HG02763 (cell line): ENCODE results near the gene FAM114A1.
"Not testable (repeated sequence)": the region's sequence is repeated elsewhere in the genome, so short reads cannot be mapped to it uniquely, and the experiment has no call there.

ENCODE experiments used
- ATAC-seq: cut with Tn5 transposase; IDR thresholded peaks from one replicate; pipeline ENCODE4 v1.9.1; 2021; ENCODE audit warnings: mild to moderate bottlenecking, moderate library complexity; ENCODE audit not compliant: unreplicated experiment

Gene FAM114A1

DNA sequence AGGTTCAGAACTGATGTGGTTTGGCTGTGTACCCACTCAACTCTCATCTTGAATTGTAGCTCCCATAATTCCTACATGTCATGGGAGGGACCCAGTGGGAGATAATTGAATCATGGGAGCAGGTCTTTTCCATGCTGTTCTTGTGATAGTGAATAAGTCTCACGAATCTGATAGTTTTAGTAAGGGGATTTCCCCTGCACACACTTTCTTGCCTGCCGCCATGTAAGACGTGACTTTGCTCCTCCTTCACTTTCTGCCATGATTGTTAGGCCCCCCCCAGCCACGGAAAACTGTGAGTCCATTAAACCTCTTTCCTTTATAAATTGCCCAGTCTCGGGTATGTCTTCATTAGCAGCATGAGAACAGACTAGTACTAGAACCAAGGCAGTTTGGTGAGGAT is 91.6 kb downstream of the FAM114A1 start:
- ATAC-seq = not testable (repeated sequence)

DNA sequence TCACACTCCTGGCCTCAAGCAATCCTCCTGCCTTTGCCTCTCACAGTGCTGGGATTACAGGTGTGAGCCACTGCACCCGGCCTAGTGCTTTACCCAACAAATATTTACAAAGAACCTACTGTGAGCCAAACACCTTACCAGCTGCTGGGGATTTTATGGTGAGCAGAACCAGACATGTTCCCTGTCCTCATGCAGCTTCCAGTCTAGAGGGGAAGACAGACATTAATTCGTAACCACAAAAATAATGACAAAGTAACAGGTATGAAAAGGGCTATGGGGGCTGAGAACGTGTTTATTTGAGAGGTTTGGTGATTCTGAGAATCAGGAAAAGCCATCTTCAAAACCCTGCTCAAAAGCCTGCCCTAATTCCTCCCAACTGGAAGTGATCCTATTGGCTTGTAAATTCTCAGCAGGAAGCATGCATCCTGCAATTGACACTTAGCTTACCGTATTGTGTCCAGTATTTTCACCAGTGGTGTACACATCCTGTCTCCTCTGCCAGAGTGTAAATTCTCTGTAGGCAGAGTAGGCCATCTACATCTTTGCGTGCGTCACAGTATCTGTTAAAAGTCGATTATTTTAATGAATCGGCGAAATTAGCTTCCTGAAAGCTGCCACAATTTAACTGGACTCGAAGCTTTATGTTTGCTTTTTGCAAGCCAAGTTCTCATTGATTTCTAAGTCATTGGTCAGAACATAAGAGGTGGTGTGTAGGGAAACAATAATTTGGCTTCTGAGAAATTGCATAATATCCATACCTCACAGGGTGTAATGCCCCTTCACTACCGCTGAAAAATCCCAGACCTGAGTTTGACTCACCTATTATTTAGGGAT is 97.6 kb downstream of the FAM114A1 start:
- no peak for ATAC-seq

DNA sequence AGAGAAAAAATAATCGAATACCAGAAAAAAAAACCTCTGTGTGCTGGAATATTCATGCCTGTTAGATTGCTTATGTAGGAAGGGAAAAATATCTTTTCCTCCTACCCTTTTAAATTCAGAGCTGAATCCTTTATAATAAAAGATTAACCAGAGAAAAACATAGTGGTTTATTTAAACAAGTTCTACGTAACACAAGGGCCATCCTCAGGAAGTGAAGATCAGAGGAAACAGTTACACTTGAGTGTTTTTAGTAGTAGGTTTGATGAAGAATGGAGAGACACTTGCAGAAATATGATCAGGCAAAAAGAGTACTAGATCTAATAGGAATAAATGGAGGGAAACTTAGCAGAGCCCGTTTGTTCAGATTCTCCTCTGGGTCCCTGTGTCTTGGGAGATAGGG is 98.3 kb downstream of the FAM114A1 start:
- ATAC-seq = no peak

DNA sequence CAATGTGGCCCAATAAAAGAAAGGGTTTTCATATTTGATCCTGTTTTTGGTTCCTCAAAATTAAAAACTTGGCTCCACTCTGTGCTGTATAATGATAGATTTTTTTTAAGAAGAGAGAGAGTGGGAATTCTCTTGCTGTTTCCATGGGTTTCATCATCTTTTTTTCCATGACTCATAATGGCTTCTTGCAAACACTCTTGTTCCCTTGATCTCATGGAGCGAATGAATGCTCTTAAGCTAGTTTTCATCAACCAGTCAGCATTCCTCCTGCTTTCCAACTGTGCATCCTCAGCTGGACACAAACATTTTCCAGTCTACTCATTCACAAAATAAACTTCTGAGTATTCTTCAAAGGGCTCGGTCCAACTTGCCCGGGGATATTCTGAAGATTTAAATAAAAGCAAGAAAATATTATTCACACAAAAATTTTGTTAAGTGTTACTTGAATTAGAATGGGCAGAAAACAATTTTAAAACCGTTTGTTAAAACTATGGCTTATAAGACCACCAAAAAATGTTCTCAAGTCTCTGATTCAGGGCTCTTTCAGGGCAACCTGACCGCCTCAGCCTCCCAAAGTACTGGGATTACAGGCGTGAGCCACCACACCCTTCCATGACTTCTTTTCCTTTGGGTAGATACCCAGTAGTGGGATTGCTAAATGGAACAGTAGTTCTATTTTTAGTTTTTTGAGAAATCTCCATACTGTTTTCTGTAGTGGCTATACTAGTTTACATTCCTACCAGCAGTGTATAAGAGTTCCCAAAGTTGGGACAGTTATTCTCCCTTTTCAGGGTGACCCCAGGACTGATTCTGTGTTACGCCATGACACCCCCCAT is 99.9 kb downstream of the FAM114A1 start:
- ATAC-seq = no peak

GRCh38 chr4:38968668-38969067 is 101.1 kb downstream of the FAM114A1 start:
- no peak for ATAC-seq

DNA sequence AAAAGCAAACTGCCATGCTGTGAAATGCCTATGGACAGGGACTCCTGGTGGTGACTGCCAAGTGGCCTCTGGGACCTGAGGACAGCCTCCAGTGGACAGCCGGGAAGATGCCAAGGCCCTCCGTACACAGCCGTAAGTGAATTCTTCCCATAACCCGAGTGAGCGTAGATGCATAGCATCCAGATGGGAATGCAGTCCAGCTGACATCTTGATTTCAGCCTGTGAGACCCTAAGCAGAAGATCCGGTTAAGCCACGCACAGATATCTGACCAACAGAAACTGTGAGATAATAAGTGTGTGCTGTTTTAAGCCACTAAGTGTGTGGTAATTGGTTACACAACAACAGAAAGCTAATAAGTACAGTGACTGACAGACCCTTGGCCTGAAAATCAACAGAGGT is 108.7 kb downstream of the FAM114A1 start:
- ATAC-seq = no peak

GRCh38 chr4:38979081-38979480 is 111.5 kb downstream of the FAM114A1 start:
- ATAC-seq = no peak

DNA sequence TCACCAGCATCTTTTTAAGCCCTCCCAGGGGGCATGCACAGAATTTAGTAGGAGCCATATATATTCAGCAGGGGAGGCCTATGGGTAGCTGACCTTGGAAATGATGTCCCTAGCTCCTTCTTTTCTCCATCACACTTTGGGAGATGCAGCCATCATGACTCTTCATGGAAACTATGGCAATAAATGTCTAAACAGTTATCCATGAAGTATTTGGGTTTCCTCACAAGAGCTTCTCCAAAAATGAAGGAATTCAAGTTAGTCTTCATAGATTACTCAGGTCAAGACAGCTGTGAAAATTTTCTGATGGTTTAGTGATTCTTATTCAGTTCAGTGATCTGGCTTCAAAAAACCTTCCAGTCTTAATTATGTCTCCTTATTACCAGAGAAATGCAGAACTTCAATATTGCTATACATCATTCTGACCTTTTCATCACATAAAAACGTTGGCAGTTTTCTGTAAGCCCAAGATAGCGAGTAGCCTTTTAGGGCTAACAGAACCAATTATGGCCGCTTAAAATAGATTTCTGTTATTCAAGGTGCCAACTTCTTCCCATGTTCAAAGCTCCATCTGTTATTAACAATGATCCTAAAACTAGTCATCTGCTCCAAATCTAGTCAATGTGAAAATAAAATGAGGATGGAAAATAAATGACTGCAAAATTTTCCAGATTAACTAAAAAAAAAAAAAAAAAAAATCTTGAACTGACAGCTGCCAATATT is 112.1 kb downstream of the FAM114A1 start:
- no peak for ATAC-seq

DNA sequence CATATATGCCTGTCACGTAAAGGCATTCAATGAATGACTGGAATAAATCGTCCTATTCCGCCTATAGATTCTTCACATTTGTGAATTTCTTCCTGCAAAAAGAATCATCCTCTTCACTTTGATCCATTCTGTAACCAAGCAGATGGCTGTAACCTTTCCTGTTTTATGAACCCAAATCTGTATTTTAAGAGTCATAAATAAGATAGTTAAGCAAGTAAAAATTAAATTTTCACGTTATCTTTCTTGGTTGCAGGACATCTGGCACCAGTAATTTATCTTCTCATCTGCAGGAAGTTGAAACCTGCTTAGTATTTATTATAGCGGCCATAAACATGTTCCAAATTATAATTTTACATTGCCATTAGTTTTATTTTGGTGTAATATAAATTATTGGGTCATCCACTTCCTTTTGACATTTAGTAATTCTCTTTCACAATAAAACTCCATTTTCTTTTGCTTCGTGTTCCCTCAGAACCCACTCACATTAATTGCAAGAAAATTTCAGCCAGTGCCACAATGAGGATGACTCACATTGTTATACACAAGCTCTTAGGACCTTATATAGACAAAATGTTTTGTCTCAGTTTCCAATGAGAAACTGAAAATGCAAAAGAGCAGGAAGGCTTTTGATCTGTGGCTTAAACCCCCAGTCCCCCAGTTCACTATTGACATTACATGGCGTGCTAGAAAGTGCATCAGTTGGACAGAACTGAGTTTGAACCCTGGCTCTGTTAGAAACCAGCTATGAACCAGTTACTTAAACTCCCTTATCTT is 113.5 kb downstream of the FAM114A1 start:
- ATAC-seq = no peak

GRCh38 chr4:38982361-38983095 is 114.9 kb downstream of the FAM114A1 start:
- no peak for ATAC-seq

GRCh38 chr4:38983291-38983690 is 115.7 kb downstream of the FAM114A1 start:
- no peak for ATAC-seq

- ATAC-seq = no peak
These were observed 116.4 kb downstream of the FAM114A1 start for GRCh38 chr4:38983787-38984598.

- no peak for ATAC-seq
These were observed 117.9 kb downstream of the FAM114A1 start for GRCh38 chr4:38985410-38986100.

- no peak for ATAC-seq
These were observed 119.9 kb downstream of the FAM114A1 start for GRCh38 chr4:38987491-38987890.

DNA sequence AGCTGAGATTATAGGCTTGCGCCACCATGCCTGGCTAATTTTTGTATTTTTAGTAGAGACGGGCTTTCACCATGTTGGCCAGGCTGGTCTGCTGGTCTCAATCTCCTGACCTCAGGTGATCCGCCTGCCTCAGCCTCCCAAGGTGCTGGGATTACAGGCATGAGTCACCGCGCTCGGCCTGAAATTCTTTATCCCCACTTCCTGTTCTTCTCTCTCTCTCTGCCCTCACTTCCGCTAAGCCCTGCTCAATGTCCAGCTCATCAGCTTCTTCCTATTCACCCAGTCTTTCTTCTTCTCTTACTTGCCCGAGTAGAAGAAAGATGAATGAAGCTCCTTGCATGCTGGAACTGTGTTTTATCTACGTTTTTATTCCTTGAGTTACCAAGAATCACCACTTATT is 120.7 kb downstream of the FAM114A1 start:
- not testable (repeated sequence) for ATAC-seq

DNA sequence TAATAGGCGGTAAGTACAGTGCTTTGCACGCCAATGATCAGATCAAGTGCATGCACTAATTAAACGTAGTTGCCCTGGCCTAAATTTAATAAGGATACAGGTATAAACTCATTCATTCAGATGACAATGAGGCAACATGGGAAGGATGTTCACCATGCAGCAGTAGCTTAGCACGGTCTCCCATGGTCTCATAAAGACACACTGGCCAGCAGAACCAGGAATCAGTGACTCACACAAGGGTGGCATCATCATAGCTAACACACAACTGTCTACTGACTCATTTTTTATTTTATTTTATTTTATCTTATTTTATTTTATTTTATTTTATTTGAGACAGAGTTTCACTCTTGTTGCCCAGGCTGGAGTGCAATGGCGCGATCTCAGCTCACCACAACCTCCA is 121.9 kb downstream of the FAM114A1 start:
- no peak for ATAC-seq

DNA sequence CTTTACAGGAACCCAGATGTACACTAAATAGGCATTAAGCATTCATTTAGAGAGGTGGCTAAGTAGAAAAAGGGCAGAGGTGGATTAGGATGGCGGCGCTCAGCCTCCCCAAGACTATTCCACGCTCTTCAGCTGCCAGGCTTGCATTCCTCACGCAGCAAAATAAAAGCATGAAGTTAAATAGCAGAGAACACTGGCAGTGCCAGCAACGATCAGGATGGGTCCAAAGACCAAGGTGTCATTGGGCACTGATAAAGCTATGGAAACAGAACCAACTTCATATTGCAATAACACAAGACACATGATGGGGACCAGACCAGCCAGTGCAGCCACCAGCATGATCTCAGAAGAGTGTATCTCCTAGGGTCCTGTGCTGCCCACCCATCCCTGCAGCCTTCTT is 122.6 kb downstream of the FAM114A1 start:
- ATAC-seq = no peak

DNA sequence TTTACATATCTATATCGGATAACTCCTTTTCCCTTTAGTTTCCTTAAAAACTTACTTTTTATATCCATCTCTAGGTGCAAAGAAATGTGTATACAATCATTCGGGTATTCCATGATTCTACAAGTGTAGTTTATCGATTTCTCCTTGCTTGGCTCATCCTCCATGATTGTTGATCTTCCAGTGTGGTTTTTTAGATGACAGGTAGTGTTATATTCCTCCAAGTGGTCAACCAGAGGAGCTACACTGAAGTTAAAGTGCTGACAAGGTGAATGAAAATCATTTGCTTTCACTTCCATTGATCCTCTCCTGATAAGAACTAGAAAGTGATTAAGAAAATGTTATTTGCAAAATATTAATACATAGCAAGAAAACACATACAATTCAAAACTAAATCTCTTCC is 126.1 kb downstream of the FAM114A1 start:
- no peak for ATAC-seq

GRCh38 chr4:38994135-38994534 is 126.5 kb downstream of the FAM114A1 start:
- no peak for ATAC-seq
